ENCODE results near the gene BBIP1. TPM values are rescaled to one million over a fixed set of nuclear protein-coding genes. Genes with fewer than 3 reads are reported as not detected.
A peak's percentile ranks its signal among the peaks of the same experiment; 100 is the strongest.
"Not testable (repeated sequence)": the region's sequence is repeated elsewhere in the genome, so short reads cannot be mapped to it uniquely, and the experiment has no call there.

BBIP1 gene
- total RNA-seq, 1 donor from 2014 or later, result 16.7 TPM

DNA sequence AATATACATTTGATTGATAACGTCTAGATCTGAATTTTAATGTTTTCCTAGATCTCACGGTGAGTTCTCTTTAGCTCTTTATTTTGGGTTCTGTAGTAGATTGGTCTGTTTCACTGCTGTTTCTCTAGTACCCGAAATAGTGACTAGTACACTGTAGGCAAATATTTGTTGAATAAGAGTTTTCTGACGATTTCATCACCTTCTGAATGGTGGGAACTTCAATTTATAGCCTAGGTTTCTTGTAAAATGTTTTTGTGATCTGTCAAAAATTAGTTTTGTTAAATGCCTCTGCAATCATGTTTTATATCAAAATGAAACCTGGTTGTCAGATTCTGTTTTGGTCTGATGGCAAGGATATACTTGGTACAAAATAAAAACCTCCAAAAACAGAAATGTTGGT, 37.1 kb downstream of the BBIP1 start:
- DNase-seq, result no peak

GRCh38 chr10:110881247-110881646, 37.7 kb downstream of the BBIP1 start:
- DNase-seq, result no peak

DNA sequence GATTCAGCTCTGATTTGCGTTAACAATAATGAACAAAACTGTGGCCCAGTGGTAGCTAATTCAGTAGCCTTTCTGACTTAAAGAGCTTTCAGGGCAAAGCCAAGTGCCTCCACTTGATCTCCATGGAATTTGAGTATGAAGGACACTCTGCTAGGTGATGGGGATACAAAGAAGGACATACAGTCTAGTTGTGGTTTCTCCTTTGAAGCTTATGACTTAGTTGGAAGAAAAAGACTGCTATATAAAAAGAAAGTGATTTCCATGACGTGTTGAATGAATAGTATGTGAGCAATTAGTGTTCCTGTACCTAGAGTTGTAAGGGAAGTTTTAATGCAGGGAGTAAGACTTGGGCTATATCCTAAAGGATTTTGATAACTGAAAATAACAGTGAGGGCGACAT, 39.0 kb downstream of the BBIP1 start:
- DNase-seq, result no peak

- no peak for DNase-seq
Observed at GRCh38 chr10:110876788-110877187, 42.2 kb downstream of the BBIP1 start.

- no peak for DNase-seq
Observed at GRCh38 chr10:110876000-110876399, 43.0 kb downstream of the BBIP1 start.

GRCh38 chr10:110873951-110874350, 45.0 kb downstream of the BBIP1 start:
- DNase-seq, result no peak

DNA sequence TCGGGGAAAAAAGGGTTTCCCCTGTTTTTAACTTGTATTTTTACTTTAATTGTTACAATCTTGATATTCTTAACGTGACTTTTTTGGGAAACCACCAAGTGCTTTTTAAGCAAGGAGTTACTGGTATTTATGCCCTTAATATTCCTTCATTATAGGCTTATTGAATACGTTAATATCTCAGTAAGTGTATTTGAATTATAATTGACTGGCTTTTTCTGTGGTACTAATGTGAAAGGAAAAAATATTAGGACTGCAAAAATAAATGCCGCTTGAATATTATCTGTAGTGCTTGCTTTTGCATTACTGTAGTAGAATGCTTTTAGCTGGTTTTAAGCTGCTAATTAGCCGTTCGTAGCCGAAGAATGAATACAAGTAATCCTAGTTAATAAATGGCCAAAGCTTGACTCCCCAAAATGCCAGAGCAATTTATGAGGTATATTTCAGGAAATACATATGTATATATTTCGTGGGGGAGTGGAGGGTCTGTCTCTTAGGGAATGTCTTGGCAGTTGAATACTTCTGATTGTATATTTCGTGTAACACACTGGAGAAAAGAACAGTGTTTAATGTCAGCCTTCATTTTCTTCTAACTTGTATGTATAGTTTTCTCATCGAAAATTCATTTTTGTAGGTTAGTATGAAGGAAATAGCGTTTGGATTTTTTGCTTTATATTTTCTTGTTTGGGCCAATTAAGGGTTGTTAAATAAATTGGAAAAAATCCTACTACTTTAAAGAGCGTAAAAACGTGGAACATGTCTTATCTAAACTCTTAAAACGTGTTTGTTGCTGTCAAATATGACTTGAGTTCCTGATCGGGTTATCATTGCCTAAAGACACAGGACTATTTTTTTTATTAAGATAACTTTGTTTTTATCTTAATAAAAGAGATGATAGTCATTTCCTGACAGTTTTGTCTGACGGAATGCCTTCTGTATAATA, 45.7 kb downstream of the BBIP1 start:
- DNase-seq, result no peak

DNA sequence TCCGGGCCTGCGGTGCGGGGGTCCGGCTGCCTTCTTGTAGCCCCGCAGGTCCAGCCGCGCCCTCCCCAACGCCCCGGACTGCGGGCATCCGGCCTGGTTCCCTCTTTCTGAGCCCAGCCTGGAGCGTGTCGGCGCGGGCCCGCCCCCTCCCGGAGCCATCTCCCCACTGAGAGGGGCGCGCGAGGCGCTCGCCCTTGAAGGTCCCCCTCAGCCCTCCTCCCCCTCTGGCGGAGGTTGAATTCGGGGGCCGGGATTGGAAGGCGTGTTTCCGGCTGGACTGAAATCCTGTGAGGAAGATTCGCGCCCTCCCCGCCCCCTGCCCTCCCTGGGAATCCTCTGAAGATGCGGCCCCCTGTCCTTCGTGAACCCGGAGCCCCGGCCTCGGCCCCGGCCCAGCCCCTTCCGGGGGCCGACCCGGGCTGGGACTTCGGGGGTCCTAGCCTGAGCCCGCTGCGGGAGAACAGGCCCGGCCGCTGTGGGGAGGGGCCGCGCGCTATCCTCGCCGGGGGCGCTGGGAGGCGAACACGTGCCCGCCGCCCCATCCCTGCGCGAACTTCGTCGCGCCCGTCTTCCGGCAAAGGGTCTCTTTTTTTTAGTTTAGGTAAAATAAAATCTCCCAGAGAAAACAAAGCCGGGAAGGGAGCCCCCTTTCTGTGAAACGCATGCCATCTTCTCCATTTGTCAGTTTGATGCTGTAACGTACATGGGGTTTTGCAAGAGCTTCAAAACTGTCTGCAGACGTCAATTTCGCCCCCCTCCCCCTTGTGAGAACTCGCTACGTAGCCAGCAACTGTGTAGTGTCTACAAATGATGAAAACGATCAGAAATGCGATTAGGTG, 46.6 kb downstream of the BBIP1 start:
- peak; percentile 74 for DNase-seq

DNA sequence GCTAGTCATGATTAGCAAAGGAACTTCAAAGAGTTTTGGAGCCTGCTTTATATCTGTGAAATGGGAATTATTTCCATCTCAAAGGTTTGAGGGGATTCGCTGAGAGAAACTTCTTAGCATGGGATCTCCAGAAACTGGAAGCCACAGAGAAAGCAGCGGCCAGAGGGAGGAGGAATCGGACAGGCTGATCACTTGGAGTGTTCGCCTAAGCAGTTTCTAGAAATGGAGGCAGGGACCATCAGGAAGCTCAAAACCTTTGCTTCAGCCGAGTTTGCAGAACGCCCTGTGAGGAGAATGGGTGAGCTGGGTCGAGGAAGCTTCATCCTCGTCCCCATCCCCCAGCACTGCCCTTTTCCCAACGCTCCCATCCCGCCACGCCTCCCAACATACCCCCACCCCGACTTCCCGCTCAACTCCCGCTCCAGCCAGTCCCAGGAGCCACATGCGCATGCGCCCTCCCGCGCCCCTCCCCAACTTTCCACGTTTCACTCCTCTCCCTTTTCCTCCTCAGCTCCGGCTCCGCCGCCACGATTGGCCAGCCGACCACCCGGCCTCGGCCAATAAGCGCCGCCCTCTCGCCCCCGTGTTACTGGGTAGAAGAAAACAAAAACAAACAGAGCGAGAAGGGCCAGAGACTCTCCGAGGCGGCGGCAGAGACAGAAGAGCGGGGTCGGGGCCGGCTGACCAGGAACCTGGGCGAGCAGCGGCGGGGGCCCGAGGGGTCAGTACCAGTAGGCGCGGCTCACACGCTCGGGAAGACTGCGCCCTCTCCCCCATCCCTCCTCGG, 47.5 kb downstream of the BBIP1 start, which contains the start of gene PDCD4:
TSS of gene PDCD4 (plus strand) at position 631 of the 787 bp plus-strand sequence. CDS start 4,100 bp downstream, outside the sequence.
- peak; percentile 99 for DNase-seq

GRCh38 chr10:110870823-110871297, 48.1 kb downstream of the BBIP1 start:
- DNase-seq, result no peak

- no peak for DNase-seq
Observed at GRCh38 chr10:110868981-110869380, 50.0 kb downstream of the BBIP1 start.

GRCh38 chr10:110867807-110868465, 51.0 kb downstream of the BBIP1 start:
- DNase-seq, result no peak

- not testable (repeated sequence) for DNase-seq
Observed at GRCh38 chr10:110867011-110867806, 51.8 kb downstream of the BBIP1 start.

DNA sequence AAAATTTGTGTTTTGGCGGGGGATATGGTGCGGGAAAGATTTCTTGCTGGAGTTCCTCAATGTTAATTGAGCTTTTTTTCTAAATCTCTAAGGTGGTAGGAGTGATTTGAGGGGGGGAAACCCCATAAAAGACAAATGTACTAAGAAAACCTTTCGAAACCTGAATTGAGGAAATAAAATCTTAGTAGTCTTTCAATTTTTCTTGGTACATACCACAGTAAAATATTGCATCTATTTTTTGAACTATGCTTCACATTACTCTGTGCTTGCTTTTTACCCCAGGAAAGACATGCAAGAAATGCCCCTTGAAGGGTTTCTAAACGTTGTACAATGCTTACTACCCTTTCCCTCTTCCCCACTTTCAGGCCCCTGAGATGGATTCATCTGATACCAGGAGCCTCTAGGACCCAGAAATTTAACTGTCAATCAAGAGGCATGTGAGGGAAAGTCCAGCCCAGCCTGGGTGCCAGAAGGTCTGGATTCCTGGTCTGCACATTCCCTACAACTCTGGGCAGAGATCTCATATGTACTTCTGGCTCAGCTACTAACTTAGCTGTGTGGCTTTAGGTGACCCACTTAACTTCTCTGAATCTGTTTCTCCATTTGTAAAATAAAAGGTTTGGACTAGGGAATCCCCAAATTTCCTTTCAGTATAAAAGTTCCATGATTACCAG, 53.0 kb downstream of the BBIP1 start:
- no peak for DNase-seq

DNA sequence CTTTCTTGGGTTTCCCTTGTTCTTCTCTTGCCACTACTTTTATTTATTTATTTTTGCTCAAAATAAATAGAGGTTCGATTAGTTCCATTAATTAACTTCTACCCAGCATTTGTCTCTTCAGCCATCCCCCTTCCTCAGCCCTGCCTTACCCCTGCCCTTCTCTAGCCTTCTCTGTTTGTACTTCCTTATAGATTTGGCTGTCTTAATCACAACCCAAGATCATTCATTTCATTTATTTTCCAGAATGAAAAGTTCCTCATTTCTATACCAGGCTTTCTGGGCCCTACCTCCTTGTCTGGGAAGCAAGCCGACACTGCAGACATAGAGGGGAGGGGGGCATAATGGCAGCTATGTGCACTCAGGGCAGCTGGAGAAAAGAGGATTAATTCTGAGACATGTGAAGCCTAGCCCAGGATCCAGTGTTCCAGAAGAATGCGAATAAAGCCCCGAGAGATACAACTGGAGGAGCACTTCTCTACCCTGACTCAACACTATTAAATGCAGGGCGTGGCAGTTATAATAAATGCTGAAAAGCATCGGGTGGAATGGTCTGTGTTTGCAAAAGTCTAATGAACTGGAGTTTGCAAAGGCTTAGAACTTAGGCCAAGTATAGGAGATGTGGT, 53.7 kb downstream of the BBIP1 start:
- DNase-seq, result no peak

DNA sequence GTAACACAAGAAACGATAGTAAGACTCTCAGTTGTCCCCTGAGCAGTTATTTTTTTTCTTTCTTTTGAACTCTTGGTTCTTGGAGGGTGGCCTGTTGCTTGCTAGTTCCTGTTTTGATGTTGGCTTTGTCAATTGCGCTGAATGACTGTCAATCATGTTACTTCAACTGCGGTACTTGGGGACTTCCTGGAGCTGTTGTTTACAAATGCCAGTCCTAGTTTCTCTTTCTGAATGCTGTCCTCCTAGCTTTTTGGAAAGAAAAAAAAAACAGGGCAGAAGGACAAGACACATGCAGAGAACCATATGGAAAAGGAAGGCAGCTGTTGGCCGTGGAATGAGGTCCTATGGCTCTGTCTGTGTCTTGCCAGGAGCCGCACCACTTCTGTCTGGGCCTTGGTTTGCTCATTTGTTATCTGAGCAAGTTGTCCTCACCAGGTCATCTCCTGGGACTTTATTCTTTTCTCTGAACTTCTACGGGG, 54.3 kb downstream of the BBIP1 start:
- DNase-seq, result no peak

DNA sequence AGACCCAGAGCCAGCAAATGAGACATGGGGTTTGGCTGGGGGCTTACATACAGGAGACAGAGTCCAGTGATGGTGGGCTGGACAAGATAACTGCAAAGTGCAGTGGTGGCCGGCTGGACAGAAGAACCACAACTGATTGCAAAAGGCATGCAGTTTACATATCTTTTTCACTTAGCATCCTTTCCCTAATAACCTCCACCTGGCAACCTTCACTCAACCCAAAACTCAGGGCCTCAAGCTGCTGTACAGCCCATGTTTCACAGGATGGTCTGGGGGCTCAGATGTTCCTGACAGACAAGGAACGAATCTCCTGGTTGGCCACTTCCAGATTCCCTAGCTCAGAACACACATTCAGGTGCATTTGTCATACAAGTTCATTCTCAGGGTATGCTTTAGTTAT, 55.0 kb downstream of the BBIP1 start:
- no peak for DNase-seq

GRCh38 chr10:110863361-110863760, 55.6 kb downstream of the BBIP1 start:
- DNase-seq, result no peak

GRCh38 chr10:110862961-110863360, 56.0 kb downstream of the BBIP1 start:
- no peak for DNase-seq

All from dermis blood vessel endothelial cell (primary cell).